Panc1 (cell line): Measurements from ENCODE around the gene NKAIN2. TPM values are rescaled to one million over a fixed set of nuclear protein-coding genes. Genes with fewer than 3 reads are reported as not detected.

Experiments
- ATAC-seq: fragments of 200-7000 bp; cut with Tn5 transposase; 2 replicates; pipeline ENCODE4 v1.9.1; 2020; ENCODE audit warnings: mild to moderate bottlenecking, moderate library complexity
- BruUV-seq: library from RNA; stranded (reverse); fragments of 400-500 nt; replicated peaks from 2 replicates; lab custom pipeline; 2021; lab: Mats Ljungman, UMichigan
- CTCF ChIA-PET: fragments of 300-600 bp; sonication (Branson Sonifier 250); formaldehyde crosslinking; loops from one replicate; lab custom pipeline; 2022; ENCODE audit warnings: antibody characterized with exemption; lab: Charles Lee
- POLR2A ChIA-PET: fragments of 300-600 bp; sonication (Branson Sonifier 250); formaldehyde crosslinking; loops from one replicate; lab custom pipeline; 2022; ENCODE audit warnings: antibody characterized with exemption; lab: Charles Lee
- DNase-seq: peaks from one replicate; pipeline ENCODE4 v3.0.0-alpha.2; 2010; ENCODE audit warnings: low read depth, low spot score
- H3K27ac ChIP-seq: 2 replicates; pipeline ENCODE4 v1.5.1; 2011; ENCODE audit warnings: mild to moderate bottlenecking, low read length, inconsistent platforms
- H3K27me3 ChIP-seq: fragments of 200-500 bp; sonication (Bioruptor generic); 2 replicates; pipeline ENCODE4 v1.6.0; 2014; ENCODE audit warnings: low read length, inconsistent platforms; ENCODE audit not compliant: control insufficient read depth, insufficient read depth
- H3K36me3 ChIP-seq: fragments of 200-500 bp; sonication (Bioruptor generic); 2 replicates; pipeline ENCODE4 v1.5.1; 2014; ENCODE audit warnings: inconsistent platforms, mild to moderate bottlenecking, low read length, moderate library complexity; ENCODE audit not compliant: control insufficient read depth, insufficient read depth
- H3K4me1 ChIP-seq: 2 replicates; pipeline ENCODE4 v1.5.1; 2011; ENCODE audit warnings: inconsistent platforms, mild to moderate bottlenecking, low read length, moderate library complexity; ENCODE audit not compliant: control insufficient read depth, insufficient read depth
- H3K4me3 ChIP-seq, 2 experiments: 2 replicates each; pipeline ENCODE4 v1.5.1; 2011 to 2012; ENCODE audit warnings: low read depth in 2 of 2, low read length in 2 of 2, mild to moderate bottlenecking in 2 of 2, inconsistent platforms in 1 of 2, moderate library complexity in 1 of 2
- H3K9me3 ChIP-seq: fragments of 200-500 bp; sonication (Bioruptor generic); 2 replicates; pipeline ENCODE4 v1.5.1; 2014; ENCODE audit warnings: low read depth, mild to moderate bottlenecking, inconsistent platforms, low read length, moderate library complexity; ENCODE audit not compliant: control insufficient read depth, insufficient read depth
- CTCF ChIP-seq: fragments of 450-650 bp; IDR thresholded peaks from 2 replicates; pipeline ENCODE4 v1.5.1; 2017; ENCODE audit warnings: mild to moderate bottlenecking
- POLR2AphosphoS5 ChIP-seq: IDR thresholded peaks from 2 replicates; pipeline ENCODE4 v1.6.1; 2012; ENCODE audit warnings: mild to moderate bottlenecking, low read depth, low read length, moderate library complexity
- REST ChIP-seq, 2 experiments: IDR thresholded peaks; 2 replicates each; pipeline ENCODE4 v1.6.1; 2011 to 2012; ENCODE audit warnings: low read depth in 2 of 2, control low read depth in 1 of 2, low read length in 1 of 2, mild to moderate bottlenecking in 1 of 2, moderate library complexity in 1 of 2; ENCODE audit not compliant: insufficient read depth in 1 of 2
- SIN3A ChIP-seq: IDR thresholded peaks from 2 replicates; pipeline ENCODE4 v1.6.1; 2012; ENCODE audit warnings: low read depth, mild to moderate bottlenecking, low read length, moderate library complexity, borderline replicate concordance; ENCODE audit not compliant: insufficient read depth
- TCF7L2 ChIP-seq: IDR thresholded peaks from 2 replicates; pipeline ENCODE4 v1.6.1; 2011; ENCODE audit warnings: mild to moderate bottlenecking, low read depth, low read length, inconsistent platforms
- in situ Hi-C: cut with HindIII; loops from 2 replicates; pipeline ENCODE4 v1.10.0; 2016; ENCODE audit warnings: low sequenced_read_pairs, low pct_unique_long_range_greater_than_20kb
- intact Hi-C: fragments of 100-400 bp; cut with micrococcal nuclease; formaldehyde crosslinking; loops from one replicate; pipeline ENCODE4 v1.10.0; 2022; ENCODE audit not compliant: unreplicated experiment
- total RNA-seq: library from RNA; stranded (reverse); gene quantifications from one replicate; pipeline ENCODE4 v1.2.1, GENCODE V29; 2021; ENCODE audit not compliant: unreplicated experiment

The NKAIN2 gene
- total RNA-seq, 1 experiment from 2014 or later, result 2.6 TPM

- no peaks in the 10 kb centered on the region for H3K4me1 ChIP-seq
- ChIA-PET CTCF (no interaction called here), POLR2A (no interaction called here)
- ATAC-seq, result no peak
- BruUV-seq, result no TSS peak
- H3K4me3 ChIP-seq, result no peak overlapping the region
- no peak for DNase-seq
- intact Hi-C loops (no loop called here), in situ Hi-C loops (no loop called here)
- no peaks in the 10 kb centered on the region for H3K27me3 ChIP-seq
- H3K9me3 ChIP-seq, result no peaks in the 10 kb centered on the region
- no peaks in the 10 kb centered on the region for H3K36me3 ChIP-seq
- H3K27ac ChIP-seq, result no peak overlapping the region
- no peak for TF ChIP-seq POLR2AphosphoS5
- TF ChIP-seq REST (IDR thresholded peaks at IDR 0.05; ENCODE audit: insufficient read depth in 1 of 2, low read depth in 2 of 2, low read length in 1 of 2), result no peak
- no peak for TF ChIP-seq TCF7L2
- TF ChIP-seq CTCF, result no peak
- no peak for TF ChIP-seq SIN3A
Measured at GRCh38 chr6:123941855-123942254, 138.2 kb downstream of the NKAIN2 start.

- Histone ChIP-seq H3K27ac (no peak overlapping the region), H3K9me3 (no peaks in the 10 kb centered on the region), H3K4me1 (no peaks in the 10 kb centered on the region), H3K36me3 (no peaks in the 10 kb centered on the region), H3K4me3 (no peak overlapping the region), H3K27me3 (no peaks in the 10 kb centered on the region)
- CTCF ChIA-PET, result no interaction called here
- DNase-seq (no peak), ATAC-seq (no peak)
- POLR2A ChIA-PET, result no interaction called here
- no peak for TF ChIP-seq CTCF
- BruUV-seq, result no TSS peak
- intact Hi-C loops (no loop called here), in situ Hi-C loops (no loop called here)
Measured at GRCh38 chr6:123945386-123945785, 141.7 kb downstream of the NKAIN2 start.

- CTCF ChIA-PET, result no interaction called here
- Histone ChIP-seq H3K27me3 (no peaks in the 10 kb centered on the region), H3K27ac (no peak overlapping the region), H3K9me3 (no peaks in the 10 kb centered on the region), H3K36me3 (no peaks in the 10 kb centered on the region), H3K4me1 (no peaks in the 10 kb centered on the region), H3K4me3 (no peak overlapping the region)
- TF ChIP-seq CTCF (no peak), SIN3A (no peak), TCF7L2 (no peak)
- peak; percentile 30; the same call in 1 of the 2 replicates for ATAC-seq
- intact Hi-C loops, result no loop called here
- no TSS peak for BruUV-seq
- no peak for DNase-seq
- POLR2A ChIA-PET, result no interaction called here
- in situ Hi-C loops, result no loop called here
Measured at GRCh38 chr6:123953920-123954319, 150.3 kb downstream of the NKAIN2 start.
